OCI-LY7 (cell line): ENCODE results near the gene ANXA4.

ENCODE experiments used
- EZH2phosphoT487 ChIP-seq: fragments of 200-600 bp; sonication (generic); IDR thresholded peaks from 2 replicates; pipeline ENCODE4 v1.6.1; 2018; ENCODE audit warnings: low read depth, borderline replicate concordance, mild to moderate bottlenecking, mixed run types, antibody characterized with exemption, low read length, moderate library complexity, mixed read lengths
- TF ChIP-seq, protein P1 (sequence below): fragments of 200-600 bp; sonication (generic); conservative IDR thresholded peaks from 2 replicates; pipeline ENCODE4 v1.5.1; 2014; ENCODE audit warnings: mild to moderate bottlenecking, antibody characterized with exemption, low read length, moderate library complexity, mixed read lengths

DNA sequence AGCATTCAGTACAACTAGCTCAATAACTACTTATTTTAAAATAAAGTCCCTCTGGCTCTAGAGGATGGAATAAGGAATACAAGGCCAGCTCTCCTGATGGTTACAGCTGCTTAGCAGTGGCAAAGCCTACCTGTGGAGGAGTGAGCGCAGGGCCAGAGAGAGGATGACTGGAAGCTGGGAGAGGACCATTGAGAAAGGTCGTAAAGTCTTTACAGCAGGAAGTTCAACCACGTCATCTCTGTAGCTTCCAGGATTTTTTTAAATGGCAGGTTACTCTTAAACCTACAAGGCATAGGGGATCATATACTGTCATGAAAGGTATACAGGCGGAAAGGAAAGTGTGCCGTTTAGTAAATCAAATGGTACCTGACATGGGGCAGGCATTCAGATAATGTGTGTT lies 26.3 kb downstream of the ANXA4 start:
- TF ChIP-seq, protein P1, sequence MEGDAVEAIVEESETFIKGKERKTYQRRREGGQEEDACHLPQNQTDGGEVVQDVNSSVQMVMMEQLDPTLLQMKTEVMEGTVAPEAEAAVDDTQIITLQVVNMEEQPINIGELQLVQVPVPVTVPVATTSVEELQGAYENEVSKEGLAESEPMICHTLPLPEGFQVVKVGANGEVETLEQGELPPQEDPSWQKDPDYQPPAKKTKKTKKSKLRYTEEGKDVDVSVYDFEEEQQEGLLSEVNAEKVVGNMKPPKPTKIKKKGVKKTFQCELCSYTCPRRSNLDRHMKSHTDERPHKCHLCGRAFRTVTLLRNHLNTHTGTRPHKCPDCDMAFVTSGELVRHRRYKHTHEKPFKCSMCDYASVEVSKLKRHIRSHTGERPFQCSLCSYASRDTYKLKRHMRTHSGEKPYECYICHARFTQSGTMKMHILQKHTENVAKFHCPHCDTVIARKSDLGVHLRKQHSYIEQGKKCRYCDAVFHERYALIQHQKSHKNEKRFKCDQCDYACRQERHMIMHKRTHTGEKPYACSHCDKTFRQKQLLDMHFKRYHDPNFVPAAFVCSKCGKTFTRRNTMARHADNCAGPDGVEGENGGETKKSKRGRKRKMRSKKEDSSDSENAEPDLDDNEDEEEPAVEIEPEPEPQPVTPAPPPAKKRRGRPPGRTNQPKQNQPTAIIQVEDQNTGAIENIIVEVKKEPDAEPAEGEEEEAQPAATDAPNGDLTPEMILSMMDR, result no peak
- no peak for TF ChIP-seq EZH2phosphoT487
